Measurements from ENCODE around the gene CBX5. TPM values are rescaled to one million over a fixed set of nuclear protein-coding genes. Genes with fewer than 3 reads are reported as not detected.
A peak's percentile ranks its signal among the peaks of the same experiment; 100 is the strongest.
"Not testable (repeated sequence)": the region's sequence is repeated elsewhere in the genome, so short reads cannot be mapped to it uniquely, and the experiment has no call there.

Gene CBX5
- total and polyA plus RNA-seq, 9 donors, result 57.2 to 89.1 (median 70.0) TPM

- no peak for DNase-seq
- WGBS (ENCODE audit: insufficient coverage), result 47% methylated on average over 5 of the region's 11 CpGs
- peaks cover 53% of the 10 kb centered on the region for H3K36me3 ChIP-seq (ENCODE audit: control insufficient read depth, insufficient read depth, low read length)
- peak overlapping the region; percentile 42 for H3K27ac ChIP-seq (ENCODE audit: low read length)
- no peaks in the 10 kb centered on the region for H3K27me3 ChIP-seq (ENCODE audit: control insufficient read depth, insufficient read depth, low read length)
- peak overlapping the region; percentile 12 for H3K4me3 ChIP-seq (ENCODE audit: low read length)
- H3K9me3 ChIP-seq (replicated peaks; ENCODE audit: control insufficient read depth, low read depth, low read length), result no peaks in the 10 kb centered on the region
- peaks cover 33% of the 10 kb centered on the region for H3K4me1 ChIP-seq (ENCODE audit: control insufficient read depth, insufficient read depth, low read length)
Observed at GRCh38 chr12:54282949-54283593, 3.1 kb upstream of the CBX5 start.

- no CpG with 5 or more reads among the region's 4 CpGs for WGBS (ENCODE audit: insufficient coverage)
Observed at GRCh38 chr12:54281694-54282093, 1.8 kb upstream of the CBX5 start.

GRCh38 chr12:54281261-54281638 lies 1.3 kb upstream of the CBX5 start:
- Histone ChIP-seq H3K27ac (ENCODE audit: low read length) (peak overlapping the region; percentile 96), H3K4me1 (ENCODE audit: control insufficient read depth, insufficient read depth, low read length) (peaks cover 32% of the 10 kb centered on the region), H3K4me3 (ENCODE audit: low read length) (peak overlapping the region; percentile 74), H3K36me3 (ENCODE audit: control insufficient read depth, insufficient read depth, low read length) (peaks cover 39% of the 10 kb centered on the region)
- H3K9me3 ChIP-seq (replicated peaks; ENCODE audit: control insufficient read depth, low read depth, low read length); H3K27me3 ChIP-seq (ENCODE audit: control insufficient read depth, insufficient read depth, low read length); DNase-seq: not testable (repeated sequence)
- WGBS (ENCODE audit: insufficient coverage), result 0% methylated on average over 4 of the region's 10 CpGs

More at GRCh38 chr12:54281694-54282093, 1.8 kb upstream of the CBX5 start:
- peak overlapping the region; percentile 74 for H3K4me3 ChIP-seq (ENCODE audit: low read length)
- not testable (repeated sequence) for H3K9me3 ChIP-seq (replicated peaks; ENCODE audit: control insufficient read depth, low read depth, low read length); DNase-seq; H3K27me3 ChIP-seq (ENCODE audit: control insufficient read depth, insufficient read depth, low read length)
- peaks cover 44% of the 10 kb centered on the region for H3K36me3 ChIP-seq (ENCODE audit: control insufficient read depth, insufficient read depth, low read length)
- H3K4me1 ChIP-seq (ENCODE audit: control insufficient read depth, insufficient read depth, low read length), result peaks cover 32% of the 10 kb centered on the region
- H3K27ac ChIP-seq (ENCODE audit: low read length), result peak overlapping the region; percentile 96

- WGBS (ENCODE audit: insufficient coverage), result under 1% methylated on average over 40 of the region's 48 CpGs
- H3K9me3 ChIP-seq (replicated peaks; ENCODE audit: control insufficient read depth, low read depth, low read length), result no peaks in the 10 kb centered on the region
- peaks cover 28% of the 10 kb centered on the region for H3K4me1 ChIP-seq (ENCODE audit: control insufficient read depth, insufficient read depth, low read length)
- peak within 1 kb of the TSS; percentile 100 for H3K27ac ChIP-seq (ENCODE audit: low read length)
- no peaks in the 10 kb centered on the region for H3K27me3 ChIP-seq (ENCODE audit: control insufficient read depth, insufficient read depth, low read length)
- H3K36me3 ChIP-seq (ENCODE audit: control insufficient read depth, insufficient read depth, low read length), result peaks cover 34% of the 10 kb centered on the region
- H3K4me3 ChIP-seq (ENCODE audit: low read length), result peak within 1 kb of the TSS; percentile 74
- DNase-seq, result peak; percentile 100
Observed at GRCh38 chr12:54280468-54281260, 742 bp upstream of the CBX5 start, which contains the start of gene HNRNPA1. HNRNPA1 (plus strand) TSS chr12:54280726; CDS start chr12:54280808, 82 bp downstream.

GRCh38 chr12:54279227-54279631 lies 693 bp downstream of the CBX5 start:
- DNase-seq, result no peak
- Histone ChIP-seq H3K4me3 (ENCODE audit: low read length) (peak overlapping the region; percentile 53), H3K27ac (ENCODE audit: low read length) (peak overlapping the region; percentile 100), H3K36me3 (ENCODE audit: control insufficient read depth, insufficient read depth, low read length) (peaks cover 31% of the 10 kb centered on the region), H3K9me3 (replicated peaks; ENCODE audit: control insufficient read depth, low read depth, low read length) (no peaks in the 10 kb centered on the region), H3K27me3 (ENCODE audit: control insufficient read depth, insufficient read depth, low read length) (no peaks in the 10 kb centered on the region), H3K4me1 (ENCODE audit: control insufficient read depth, insufficient read depth, low read length) (peaks cover 26% of the 10 kb centered on the region)
- WGBS (ENCODE audit: insufficient coverage), result 0% methylated on average over 13 of the region's 19 CpGs

GRCh38 chr12:54277823-54278276 lies 2.1 kb downstream of the CBX5 start:
- Histone ChIP-seq H3K4me3 (ENCODE audit: low read length) (no peak overlapping the region), H3K36me3 (ENCODE audit: control insufficient read depth, insufficient read depth, low read length) (peaks cover 27% of the 10 kb centered on the region), H3K4me1 (ENCODE audit: control insufficient read depth, insufficient read depth, low read length) (peaks cover 15% of the 10 kb centered on the region), H3K27me3 (ENCODE audit: control insufficient read depth, insufficient read depth, low read length) (no peaks in the 10 kb centered on the region), H3K27ac (ENCODE audit: low read length) (peak overlapping the region; percentile 100), H3K9me3 (replicated peaks; ENCODE audit: control insufficient read depth, low read depth, low read length) (no peaks in the 10 kb centered on the region)
- WGBS (ENCODE audit: insufficient coverage), result 43% methylated on average over 1 of the region's 5 CpGs
- DNase-seq, result no peak

- WGBS (ENCODE audit: insufficient coverage), result no CpG with 5 or more reads among the region's 3 CpGs
- no peak overlapping the region for H3K27ac ChIP-seq (ENCODE audit: low read length)
- H3K9me3 ChIP-seq (replicated peaks; ENCODE audit: control insufficient read depth, low read depth, low read length), result no peaks in the 10 kb centered on the region
- peaks cover 14% of the 10 kb centered on the region for H3K36me3 ChIP-seq (ENCODE audit: control insufficient read depth, insufficient read depth, low read length)
- H3K4me3 ChIP-seq (ENCODE audit: low read length), result no peak overlapping the region
- peaks cover 4% of the 10 kb centered on the region for H3K4me1 ChIP-seq (ENCODE audit: control insufficient read depth, insufficient read depth, low read length)
- H3K27me3 ChIP-seq (ENCODE audit: control insufficient read depth, insufficient read depth, low read length), result no peaks in the 10 kb centered on the region
- DNase-seq, result no peak
Observed at GRCh38 chr12:54276368-54276767, 3.6 kb downstream of the CBX5 start.

- whole genome bisulfite sequencing (ENCODE audit: insufficient coverage), result no CpG with 5 or more reads among the region's 2 CpGs
- Histone ChIP-seq H3K4me1 (ENCODE audit: control insufficient read depth, insufficient read depth, low read length) (peaks cover 4% of the 10 kb centered on the region), H3K36me3 (ENCODE audit: control insufficient read depth, insufficient read depth, low read length) (peaks cover 15% of the 10 kb centered on the region), H3K9me3 (replicated peaks; ENCODE audit: control insufficient read depth, low read depth, low read length) (no peaks in the 10 kb centered on the region), H3K4me3 (ENCODE audit: low read length) (no peak overlapping the region), H3K27ac (ENCODE audit: low read length) (peak overlapping the region; percentile 67), H3K27me3 (ENCODE audit: control insufficient read depth, insufficient read depth, low read length) (no peaks in the 10 kb centered on the region)
- DNase-seq, result peak; percentile 37
Observed at GRCh38 chr12:54273981-54274380, 5.9 kb downstream of the CBX5 start.

- no peak for DNase-seq
Observed at GRCh38 chr12:54272214-54272613, 7.7 kb downstream of the CBX5 start.

GRCh38 chr12:54270345-54270744 lies 9.6 kb downstream of the CBX5 start:
- 100% methylated on average over 1 of the region's 2 CpGs for WGBS (ENCODE audit: insufficient coverage)
- no peak for DNase-seq

More at GRCh38 chr12:54272214-54272613, 7.7 kb downstream of the CBX5 start:
- H3K4me3 ChIP-seq (ENCODE audit: low read length), result no peak overlapping the region
- WGBS (ENCODE audit: insufficient coverage), result no CpG with 5 or more reads among the region's 1 CpG
- H3K36me3 ChIP-seq (ENCODE audit: control insufficient read depth, insufficient read depth, low read length), result peaks cover 14% of the 10 kb centered on the region
- no peak overlapping the region for H3K27ac ChIP-seq (ENCODE audit: low read length)
- H3K4me1 ChIP-seq (ENCODE audit: control insufficient read depth, insufficient read depth, low read length), result no peaks in the 10 kb centered on the region
- no peaks in the 10 kb centered on the region for H3K27me3 ChIP-seq (ENCODE audit: control insufficient read depth, insufficient read depth, low read length)
- no peaks in the 10 kb centered on the region for H3K9me3 ChIP-seq (replicated peaks; ENCODE audit: control insufficient read depth, low read depth, low read length)

More at GRCh38 chr12:54270345-54270744, 9.6 kb downstream of the CBX5 start:
- H3K27me3 ChIP-seq (ENCODE audit: control insufficient read depth, insufficient read depth, low read length), result no peaks in the 10 kb centered on the region
- no peak overlapping the region for H3K4me3 ChIP-seq (ENCODE audit: low read length)
- peaks cover 14% of the 10 kb centered on the region for H3K36me3 ChIP-seq (ENCODE audit: control insufficient read depth, insufficient read depth, low read length)
- H3K4me1 ChIP-seq (ENCODE audit: control insufficient read depth, insufficient read depth, low read length), result no peaks in the 10 kb centered on the region
- no peaks in the 10 kb centered on the region for H3K9me3 ChIP-seq (replicated peaks; ENCODE audit: control insufficient read depth, low read depth, low read length)
- no peak overlapping the region for H3K27ac ChIP-seq (ENCODE audit: low read length)
